EL (cell line): Measurements from ENCODE around the gene KCNT2.

Experiments used
- DNase-seq: peaks from one replicate; pipeline ENCODE4 v3.0.0-alpha.2; 2016

KCNT2 gene

DNA sequence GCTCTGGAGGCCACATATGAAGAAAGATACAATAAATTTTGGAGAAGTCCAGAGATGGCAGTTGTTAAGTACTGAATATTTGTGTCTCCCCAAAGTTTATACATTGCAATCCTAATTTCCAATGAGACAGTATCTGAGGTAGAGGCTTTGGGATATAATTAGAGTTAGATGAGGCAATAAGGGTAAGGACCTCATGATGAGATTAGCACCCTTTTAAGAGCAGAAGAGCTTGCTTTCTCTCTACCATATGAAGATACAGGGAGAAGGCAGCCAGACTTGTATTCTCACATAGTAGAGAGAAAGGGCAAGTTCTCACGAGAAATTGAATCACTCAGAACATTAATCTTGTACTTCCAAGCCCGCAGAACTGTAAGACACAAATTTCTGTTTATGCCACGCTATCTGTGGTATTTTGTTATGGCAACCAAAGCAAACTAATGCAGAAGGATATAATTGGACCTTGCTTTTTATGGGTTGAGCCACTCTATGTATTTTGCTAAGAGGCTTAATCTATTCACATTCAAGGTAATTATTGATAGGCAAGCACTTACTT is 430.1 kb downstream of the KCNT2 start:
- no peak for DNase-seq
